GM12878 (cell line): ENCODE results near the gene TBC1D5.

Experiments used
- CBFB ChIP-seq: IDR thresholded peaks from 2 replicates; pipeline ENCODE4 v1.6.1; 2016; ENCODE audit warnings: antibody characterized with exemption, low read depth
- CREB1 ChIP-seq: IDR thresholded peaks from 2 replicates; pipeline ENCODE4 v1.6.1; 2012; ENCODE audit warnings: low read depth, mild to moderate bottlenecking, inconsistent platforms
- CTCF ChIP-seq, 3 experiments: IDR thresholded peaks in 2 of 3; conservative IDR thresholded peaks in 1 of 3; 2 replicates each; pipeline ENCODE4 v1.5.1; 2011; ENCODE audit warnings: low read depth in 3 of 3, low read length in 3 of 3, mild to moderate bottlenecking in 3 of 3, control low read depth in 2 of 3, moderate library complexity in 2 of 3, inconsistent platforms in 1 of 3, mixed read lengths in 1 of 3; ENCODE audit not compliant: control insufficient read depth in 2 of 3, insufficient read depth in 1 of 3; ENCODE audit errors: extremely low read depth in 1 of 3
- EP300 ChIP-seq, 2 experiments: fragments of 150-350 bp in 1 of 2; IDR thresholded peaks; 2 replicates each; pipeline ENCODE4 v1.6.1; 2011 to 2012; ENCODE audit warnings: low read depth in 2 of 2, low read length in 2 of 2, borderline replicate concordance in 1 of 2, improper control_type of control experiment in 1 of 2, inconsistent platforms in 1 of 2; ENCODE audit not compliant: control insufficient read depth in 1 of 2
- EZH2 ChIP-seq: IDR thresholded peaks from 2 replicates; pipeline ENCODE4 v1.6.1; 2012; ENCODE audit warnings: low read depth, mild to moderate bottlenecking, control low read depth, inconsistent platforms, low read length, borderline replicate concordance; ENCODE audit not compliant: control insufficient read depth
- FOXM1 ChIP-seq: IDR thresholded peaks from 2 replicates; pipeline ENCODE4 v1.6.1; 2012; ENCODE audit warnings: low read depth, mild to moderate bottlenecking, inconsistent platforms, low read length, moderate library complexity
- MEF2A ChIP-seq: IDR thresholded peaks from 2 replicates; pipeline ENCODE4 v1.6.1; 2011; ENCODE audit warnings: low read depth, mild to moderate bottlenecking, low read length, moderate library complexity; ENCODE audit not compliant: insufficient read depth
- MYC ChIP-seq: IDR thresholded peaks from 2 replicates; pipeline ENCODE4 v1.6.1; 2011; ENCODE audit warnings: mild to moderate bottlenecking, low read length, moderate library complexity, inconsistent platforms; ENCODE audit not compliant: insufficient read depth, insufficient replicate concordance, insufficient read length, severe bottlenecking
- RAD21 ChIP-seq: IDR thresholded peaks from 2 replicates; pipeline ENCODE4 v1.6.1; 2011; ENCODE audit warnings: mild to moderate bottlenecking, low read depth, low read length, moderate library complexity; ENCODE audit not compliant: insufficient read depth
- SMC3 ChIP-seq: IDR thresholded peaks from 2 replicates; pipeline ENCODE4 v1.6.1; 2011; ENCODE audit warnings: low read length, improper control_type of control experiment, borderline replicate concordance
- STAT1 ChIP-seq: fragments of 450-650 bp; conservative IDR thresholded peaks from 2 replicates; pipeline ENCODE4 v1.6.1; 2014; ENCODE audit warnings: antibody characterized with exemption, mild to moderate bottlenecking
- YY1 ChIP-seq: IDR thresholded peaks from 2 replicates; pipeline ENCODE4 v1.6.1; 2011; ENCODE audit warnings: low read depth, mild to moderate bottlenecking, low read length
- ZNF274 ChIP-seq: IDR thresholded peaks from one replicate; pipeline ENCODE4 v1.8.0; 2011; ENCODE audit not compliant: insufficient read length, insufficient read depth

GRCh38 chr3:17481116-17481515 lies 261.3 kb downstream of the TBC1D5 start:
- TF ChIP-seq STAT1: no peak
- no peak for TF ChIP-seq YY1
- no peak for TF ChIP-seq FOXM1
- no peak for TF ChIP-seq CBFB
- TF ChIP-seq EP300 (IDR thresholded peaks at IDR 0.05; ENCODE audit: borderline replicate concordance in 1 of 2, control insufficient read depth in 1 of 2, low read depth in 2 of 2, low read length in 2 of 2): no peak
- TF ChIP-seq CTCF (IDR thresholded peaks at IDR 0.05 in 2 of 3, conservative IDR thresholded peaks at IDR 0.05 in 1 of 3; ENCODE audit: control insufficient read depth in 2 of 3, extremely low read depth in 1 of 3, insufficient read depth in 1 of 3, low read depth in 3 of 3, low read length in 3 of 3): no peak
- TF ChIP-seq EZH2: no peak
- no peak for TF ChIP-seq RAD21
- no peak for TF ChIP-seq SMC3
- no peak for TF ChIP-seq ZNF274
- no peak for TF ChIP-seq CREB1
- no peak for TF ChIP-seq MYC
- no peak for TF ChIP-seq MEF2A
